ENCODE measurements around the gene COBL. TPM values are rescaled to one million over a fixed set of nuclear protein-coding genes. Genes with fewer than 3 reads are reported as not detected.

The COBL gene
- total and polyA plus RNA-seq, 9 of the 15 experiments (the other 6 are each of a cell fraction or from before 2014, with no cell fraction given): 0.01 to 2.4 (median 0.09) TPM; not detected in 3

DNA sequence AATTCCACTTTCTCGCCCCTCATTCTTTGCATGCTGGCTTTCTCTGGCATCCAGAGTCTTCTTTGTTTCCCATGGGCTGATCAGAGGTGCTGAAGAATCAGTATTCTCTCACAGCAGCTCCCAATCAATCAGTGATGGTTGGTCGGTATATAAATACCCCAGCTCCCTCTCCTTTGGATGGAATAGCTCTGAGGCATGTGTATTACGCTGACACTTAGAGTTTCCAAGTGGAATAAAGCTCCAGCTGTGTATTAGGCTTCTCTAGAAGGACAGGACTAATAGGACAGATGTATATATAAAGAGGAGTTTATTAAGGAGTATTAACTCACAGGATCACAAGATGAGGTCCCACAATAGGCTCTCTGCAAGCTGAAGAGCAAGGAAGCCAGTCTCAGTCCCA is 315.7 kb downstream of the COBL start:
- H2AFZ ChIP-seq (ENCODE audit: low read depth, low read length): no peak overlapping the region
- no peaks in the 10 kb centered on the region; the same call in 1 of the 2 replicates for H4K20me1 ChIP-seq (replicated peaks; ENCODE audit: control insufficient read depth, insufficient read depth, low read length)
- H3K79me2 ChIP-seq (ENCODE audit: control insufficient read depth, insufficient read depth, low read length): no peaks in the 10 kb centered on the region
- ChIA-PET POLR2A (no interaction called here), CTCF (ENCODE audit: low intra/inter-chr PET ratio) (no interaction called here)
- H3K4me1 ChIP-seq (replicated peaks in 1 of 2; ENCODE audit: control insufficient read depth in 2 of 2, insufficient read depth in 2 of 2, low read length in 2 of 2): no peaks in the 10 kb centered on the region
- H3K4me3 ChIP-seq: no peak overlapping the region
- no peak for ATAC-seq
- 0 out of 5 replicates have a peak, but pooled peaks cover 0 to 3% of the 10 kb centered on the region in 2 experiments for H3K27me3 ChIP-seq (ENCODE audit: control insufficient read depth in 2 of 2, insufficient read depth in 2 of 2, low read length in 2 of 2)
- 0% methylated on average over 3 of the region's 3 CpGs for WGBS (ENCODE audit: insufficient coverage, low coverage, missing lambda C conversion rate)
- in situ Hi-C loops (cut with MboI) (no loop called here), intact Hi-C loops (cut with micrococcal nuclease) (loop anchor here (10.0 kb wide), 1 partner anchor 536 kb away; no protein-coding TSS in a partner anchor)
- DNase-seq (ENCODE audit: extremely low read depth in 1 of 4, low spot score in 3 of 4): no peak
- H3K4me2 ChIP-seq (ENCODE audit: insufficient read depth, low read length): no peak overlapping the region
- TF ChIP-seq ZNF778 (CRISPR knock-in tag; IDR thresholded peaks at IDR 0.05) (no peak), ZNF551 (CRISPR knock-in tag; IDR thresholded peaks at IDR 0.05) (no peak), FOXA3 (CRISPR knock-in tag; conservative IDR thresholded peaks at IDR 0.05 in 1 of 2, IDR thresholded peaks at IDR 0.05 in 1 of 2) (no peak), RAD21 (CRISPR knock-in tag; conservative IDR thresholded peaks at IDR 0.05 in 1 of 2, IDR thresholded peaks at IDR 0.05 in 1 of 2) (peak; percentile 17 to 48; a peak in 2 of 4 replicates), KAT2B (IDR thresholded peaks at IDR 0.05; ENCODE audit: low read depth, low read length) (no peak), CHD1 (IDR thresholded peaks at IDR 0.05; ENCODE audit: low read length) (no peak), CBFB (CRISPR knock-in tag; IDR thresholded peaks at IDR 0.05) (no peak), GTF2F1 (IDR thresholded peaks at IDR 0.05; ENCODE audit: low read depth, low read length) (no peak), TRIM28 (IDR thresholded peaks at IDR 0.05) (no peak), ZNF586 (CRISPR knock-in tag; conservative IDR thresholded peaks at IDR 0.05) (no peak), RNF219 (CRISPR knock-in tag; IDR thresholded peaks at IDR 0.05) (no peak)
- TF ChIP-seq, protein P1, sequence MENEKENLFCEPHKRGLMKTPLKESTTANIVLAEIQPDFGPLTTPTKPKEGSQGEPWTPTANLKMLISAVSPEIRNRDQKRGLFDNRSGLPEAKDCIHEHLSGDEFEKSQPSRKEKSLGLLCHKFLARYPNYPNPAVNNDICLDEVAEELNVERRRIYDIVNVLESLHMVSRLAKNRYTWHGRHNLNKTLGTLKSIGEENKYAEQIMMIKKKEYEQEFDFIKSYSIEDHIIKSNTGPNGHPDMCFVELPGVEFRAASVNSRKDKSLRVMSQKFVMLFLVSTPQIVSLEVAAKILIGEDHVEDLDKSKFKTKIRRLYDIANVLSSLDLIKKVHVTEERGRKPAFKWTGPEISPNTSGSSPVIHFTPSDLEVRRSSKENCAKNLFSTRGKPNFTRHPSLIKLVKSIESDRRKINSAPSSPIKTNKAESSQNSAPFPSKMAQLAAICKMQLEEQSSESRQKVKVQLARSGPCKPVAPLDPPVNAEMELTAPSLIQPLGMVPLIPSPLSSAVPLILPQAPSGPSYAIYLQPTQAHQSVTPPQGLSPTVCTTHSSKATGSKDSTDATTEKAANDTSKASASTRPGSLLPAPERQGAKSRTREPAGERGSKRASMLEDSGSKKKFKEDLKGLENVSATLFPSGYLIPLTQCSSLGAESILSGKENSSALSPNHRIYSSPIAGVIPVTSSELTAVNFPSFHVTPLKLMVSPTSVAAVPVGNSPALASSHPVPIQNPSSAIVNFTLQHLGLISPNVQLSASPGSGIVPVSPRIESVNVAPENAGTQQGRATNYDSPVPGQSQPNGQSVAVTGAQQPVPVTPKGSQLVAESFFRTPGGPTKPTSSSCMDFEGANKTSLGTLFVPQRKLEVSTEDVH (IDR thresholded peaks at IDR 0.05; ENCODE audit: low read depth, partially characterized antibody): no peak
- TF ChIP-seq, protein P2, sequence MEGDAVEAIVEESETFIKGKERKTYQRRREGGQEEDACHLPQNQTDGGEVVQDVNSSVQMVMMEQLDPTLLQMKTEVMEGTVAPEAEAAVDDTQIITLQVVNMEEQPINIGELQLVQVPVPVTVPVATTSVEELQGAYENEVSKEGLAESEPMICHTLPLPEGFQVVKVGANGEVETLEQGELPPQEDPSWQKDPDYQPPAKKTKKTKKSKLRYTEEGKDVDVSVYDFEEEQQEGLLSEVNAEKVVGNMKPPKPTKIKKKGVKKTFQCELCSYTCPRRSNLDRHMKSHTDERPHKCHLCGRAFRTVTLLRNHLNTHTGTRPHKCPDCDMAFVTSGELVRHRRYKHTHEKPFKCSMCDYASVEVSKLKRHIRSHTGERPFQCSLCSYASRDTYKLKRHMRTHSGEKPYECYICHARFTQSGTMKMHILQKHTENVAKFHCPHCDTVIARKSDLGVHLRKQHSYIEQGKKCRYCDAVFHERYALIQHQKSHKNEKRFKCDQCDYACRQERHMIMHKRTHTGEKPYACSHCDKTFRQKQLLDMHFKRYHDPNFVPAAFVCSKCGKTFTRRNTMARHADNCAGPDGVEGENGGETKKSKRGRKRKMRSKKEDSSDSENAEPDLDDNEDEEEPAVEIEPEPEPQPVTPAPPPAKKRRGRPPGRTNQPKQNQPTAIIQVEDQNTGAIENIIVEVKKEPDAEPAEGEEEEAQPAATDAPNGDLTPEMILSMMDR (IDR thresholded peaks at IDR 0.05 in 2 of 3, conservative IDR thresholded peaks at IDR 0.05 in 1 of 3; ENCODE audit: insufficient read depth in 2 of 3, low read depth in 1 of 3, low read length in 3 of 3): peak in 2 of 3 experiments; percentile 29 to 41; a peak in 4 of 6 replicates
- no peak overlapping the region for H3K9ac ChIP-seq (ENCODE audit: insufficient read depth in 1 of 2, low read depth in 2 of 2, low read length in 2 of 2)
- no peaks in the 10 kb centered on the region for H3K36me3 ChIP-seq (ENCODE audit: control insufficient read depth, insufficient read depth, low read length)
- no peak for FAIRE-seq
- BruUV-seq (replicated peaks): no TSS peak
- H3K27ac ChIP-seq (ENCODE audit: extremely low read depth, low read depth, low read length): no peak overlapping the region
- H3K9me1 ChIP-seq (ENCODE audit: control insufficient read depth, insufficient read depth, low read length): no peaks in the 10 kb centered on the region
- no peaks in the 10 kb centered on the region for H3K9me3 ChIP-seq (replicated peaks; ENCODE audit: control insufficient read depth, insufficient read depth, low read depth, low read length)
